WI38 (cell line): ENCODE measurements around the gene METTL25B.

Source experiments
- H3K4me3 ChIP-seq: 2 replicates; pipeline ENCODE4 v1.5.1; 2011; ENCODE audit warnings: low read depth, mild to moderate bottlenecking, control low read depth, low read length
- TF ChIP-seq, protein P1 (sequence below): IDR thresholded peaks from 2 replicates; pipeline ENCODE4 v1.5.1; 2012; ENCODE audit warnings: low read depth, mild to moderate bottlenecking, control low read depth, low read length

METTL25B gene

DNA sequence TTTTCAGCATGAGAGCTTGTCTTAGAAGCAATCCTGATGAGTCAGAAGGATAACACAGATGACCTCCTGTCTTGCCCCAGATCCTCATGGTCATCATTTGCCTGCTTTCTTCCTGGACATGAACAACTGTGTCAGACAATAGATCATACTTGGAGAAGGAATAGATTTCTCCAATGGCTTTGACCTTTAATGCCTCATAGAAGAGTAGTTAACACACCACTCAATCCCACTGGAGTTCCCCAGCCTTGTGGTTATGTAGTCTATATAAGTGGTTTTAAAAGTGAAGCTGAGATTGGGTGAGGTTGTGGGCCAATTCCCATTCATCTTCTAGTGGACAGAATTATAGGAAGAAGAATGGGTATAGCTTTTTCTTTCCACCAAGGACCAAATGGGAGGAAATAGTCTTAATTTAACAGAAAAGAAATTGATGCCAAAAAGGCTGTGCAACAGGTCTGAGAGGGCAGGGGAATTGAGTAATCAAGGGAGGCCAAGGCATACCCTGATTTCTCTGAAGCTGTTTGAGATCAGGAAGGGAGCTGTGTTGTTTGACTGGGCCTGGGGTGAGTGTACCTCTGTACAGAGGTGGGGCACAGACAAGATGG lies 53.4 kb downstream of the METTL25B start:
- TF ChIP-seq, protein P1, sequence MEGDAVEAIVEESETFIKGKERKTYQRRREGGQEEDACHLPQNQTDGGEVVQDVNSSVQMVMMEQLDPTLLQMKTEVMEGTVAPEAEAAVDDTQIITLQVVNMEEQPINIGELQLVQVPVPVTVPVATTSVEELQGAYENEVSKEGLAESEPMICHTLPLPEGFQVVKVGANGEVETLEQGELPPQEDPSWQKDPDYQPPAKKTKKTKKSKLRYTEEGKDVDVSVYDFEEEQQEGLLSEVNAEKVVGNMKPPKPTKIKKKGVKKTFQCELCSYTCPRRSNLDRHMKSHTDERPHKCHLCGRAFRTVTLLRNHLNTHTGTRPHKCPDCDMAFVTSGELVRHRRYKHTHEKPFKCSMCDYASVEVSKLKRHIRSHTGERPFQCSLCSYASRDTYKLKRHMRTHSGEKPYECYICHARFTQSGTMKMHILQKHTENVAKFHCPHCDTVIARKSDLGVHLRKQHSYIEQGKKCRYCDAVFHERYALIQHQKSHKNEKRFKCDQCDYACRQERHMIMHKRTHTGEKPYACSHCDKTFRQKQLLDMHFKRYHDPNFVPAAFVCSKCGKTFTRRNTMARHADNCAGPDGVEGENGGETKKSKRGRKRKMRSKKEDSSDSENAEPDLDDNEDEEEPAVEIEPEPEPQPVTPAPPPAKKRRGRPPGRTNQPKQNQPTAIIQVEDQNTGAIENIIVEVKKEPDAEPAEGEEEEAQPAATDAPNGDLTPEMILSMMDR: no peak

GRCh38 chr1:156785458-156785857 lies 57.2 kb downstream of the METTL25B start:
- H3K4me3 ChIP-seq: no peak overlapping the region
- TF ChIP-seq, protein P1: no peak

More for the DNA sequence above, 53.4 kb downstream of the METTL25B start:
- H3K4me3 ChIP-seq: no peak overlapping the region
